ENCODE measurements around the gene MOV10L1. TPM values are rescaled to one million over a fixed set of nuclear protein-coding genes. Genes with fewer than 3 reads are reported as not detected.

MOV10L1 gene
- total RNA-seq, 4 donors from 2014 or later = 0.23 to 0.83 (median 0.40) TPM

DNA sequence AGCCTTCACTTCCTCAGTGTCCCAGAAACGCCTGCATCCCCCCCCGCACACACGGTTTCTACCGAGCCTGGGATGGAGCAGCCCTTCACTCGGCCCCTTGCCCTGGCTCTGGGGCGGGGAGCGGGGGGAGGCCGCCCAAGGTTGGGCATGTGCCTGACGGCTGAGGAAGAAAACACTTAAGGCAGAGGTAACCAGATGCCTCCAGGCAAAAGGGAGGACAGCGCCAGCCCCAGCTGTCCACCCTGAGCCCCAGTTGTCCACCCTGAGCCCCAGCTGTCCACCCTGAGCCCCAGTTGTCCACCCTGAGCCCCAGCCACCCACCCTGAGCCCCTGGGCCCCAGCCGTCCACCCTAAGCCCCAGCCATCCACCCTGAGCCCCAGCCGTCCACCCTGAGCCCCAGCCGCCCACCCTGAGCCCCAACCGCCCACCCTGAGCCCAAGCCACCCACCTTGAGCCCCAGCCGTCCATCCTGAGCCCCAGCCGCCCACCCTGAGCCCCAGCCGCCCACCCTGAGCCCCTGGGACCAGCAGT is 27.9 kb upstream of the MOV10L1 start:
- intact Hi-C loops (cut with DNase I) = no loop called here
- TF ChIP-seq POLR2AphosphoS5 (IDR thresholded peaks at IDR 0.05) (no peak), POLR2A (IDR thresholded peaks at IDR 0.05; ENCODE audit: low read depth) (no peak), EP300 (IDR thresholded peaks at IDR 0.05) (no peak)
- TF ChIP-seq, protein P1, sequence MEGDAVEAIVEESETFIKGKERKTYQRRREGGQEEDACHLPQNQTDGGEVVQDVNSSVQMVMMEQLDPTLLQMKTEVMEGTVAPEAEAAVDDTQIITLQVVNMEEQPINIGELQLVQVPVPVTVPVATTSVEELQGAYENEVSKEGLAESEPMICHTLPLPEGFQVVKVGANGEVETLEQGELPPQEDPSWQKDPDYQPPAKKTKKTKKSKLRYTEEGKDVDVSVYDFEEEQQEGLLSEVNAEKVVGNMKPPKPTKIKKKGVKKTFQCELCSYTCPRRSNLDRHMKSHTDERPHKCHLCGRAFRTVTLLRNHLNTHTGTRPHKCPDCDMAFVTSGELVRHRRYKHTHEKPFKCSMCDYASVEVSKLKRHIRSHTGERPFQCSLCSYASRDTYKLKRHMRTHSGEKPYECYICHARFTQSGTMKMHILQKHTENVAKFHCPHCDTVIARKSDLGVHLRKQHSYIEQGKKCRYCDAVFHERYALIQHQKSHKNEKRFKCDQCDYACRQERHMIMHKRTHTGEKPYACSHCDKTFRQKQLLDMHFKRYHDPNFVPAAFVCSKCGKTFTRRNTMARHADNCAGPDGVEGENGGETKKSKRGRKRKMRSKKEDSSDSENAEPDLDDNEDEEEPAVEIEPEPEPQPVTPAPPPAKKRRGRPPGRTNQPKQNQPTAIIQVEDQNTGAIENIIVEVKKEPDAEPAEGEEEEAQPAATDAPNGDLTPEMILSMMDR (IDR thresholded peaks at IDR 0.05) = no peak
- Histone ChIP-seq H3K36me3 (no peaks in the 10 kb centered on the region), H3K27me3 (peaks cover 0 to 85% (median 19%) of the 10 kb centered on the region in 4 donors), H3K4me1 (peaks cover 13 to 20% (median 14%) of the 10 kb centered on the region in 4 donors), H3K4me3 (no peak overlapping the region), H3K27ac (replicated peaks in 1 of 4) (no peak overlapping the region), H3K9me3 (no peaks in the 10 kb centered on the region)
- DNase-seq (ENCODE audit: extremely low spot score) = no peak
- WGBS = 63% methylated on average over 10 of the region's 17 CpGs

DNA sequence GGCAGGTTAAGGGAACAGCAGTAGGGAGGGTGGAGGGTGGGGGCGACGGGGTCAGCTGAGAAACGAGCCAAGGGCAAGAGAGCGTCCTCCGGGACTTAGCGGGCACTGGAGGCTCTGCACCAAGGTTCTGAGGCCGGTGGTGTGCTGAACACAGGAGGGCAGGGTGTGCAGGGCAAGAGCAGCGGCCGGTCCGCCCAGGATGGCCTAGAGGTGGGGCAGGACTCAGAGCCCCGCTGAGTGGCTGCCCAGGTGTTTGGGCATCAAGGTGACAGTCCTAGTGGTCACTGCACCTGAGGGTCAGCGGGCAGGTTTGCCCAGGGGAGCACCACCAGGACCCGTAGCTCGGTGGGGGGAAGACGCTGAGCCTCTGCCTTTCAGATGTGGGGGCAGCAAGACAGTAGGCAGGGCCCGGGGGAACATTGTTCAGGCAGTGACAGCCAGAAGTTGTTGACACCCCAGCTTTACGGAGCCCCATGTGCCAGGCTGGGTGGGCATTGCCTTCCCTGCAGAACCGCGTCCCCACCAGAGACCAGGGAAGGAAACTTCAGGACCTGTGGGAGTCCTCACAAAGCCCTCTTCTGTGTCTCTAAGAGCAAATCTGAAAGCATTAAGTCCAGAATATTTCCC is 27.2 kb upstream of the MOV10L1 start:
- no peak for DNase-seq (ENCODE audit: extremely low spot score)
- no peak overlapping the region for H3K27ac ChIP-seq (replicated peaks in 1 of 4)
- TF ChIP-seq EP300 (IDR thresholded peaks at IDR 0.05) = no peak
- no peak for TF ChIP-seq POLR2A (IDR thresholded peaks at IDR 0.05; ENCODE audit: low read depth)
- TF ChIP-seq, protein P1 (IDR thresholded peaks at IDR 0.05) = no peak
- 90% methylated on average over 14 of the region's 19 CpGs for WGBS
- H3K9me3 ChIP-seq = no peaks in the 10 kb centered on the region
- H3K4me3 ChIP-seq = no peak overlapping the region
- H3K4me1 ChIP-seq = peaks cover 13 to 20% (median 14%) of the 10 kb centered on the region in 4 donors
- no peaks in the 10 kb centered on the region for H3K36me3 ChIP-seq
- peaks cover 0 to 80% (median 19%) of the 10 kb centered on the region in 4 donors for H3K27me3 ChIP-seq
- intact Hi-C loops (cut with DNase I) = no loop called here

DNA sequence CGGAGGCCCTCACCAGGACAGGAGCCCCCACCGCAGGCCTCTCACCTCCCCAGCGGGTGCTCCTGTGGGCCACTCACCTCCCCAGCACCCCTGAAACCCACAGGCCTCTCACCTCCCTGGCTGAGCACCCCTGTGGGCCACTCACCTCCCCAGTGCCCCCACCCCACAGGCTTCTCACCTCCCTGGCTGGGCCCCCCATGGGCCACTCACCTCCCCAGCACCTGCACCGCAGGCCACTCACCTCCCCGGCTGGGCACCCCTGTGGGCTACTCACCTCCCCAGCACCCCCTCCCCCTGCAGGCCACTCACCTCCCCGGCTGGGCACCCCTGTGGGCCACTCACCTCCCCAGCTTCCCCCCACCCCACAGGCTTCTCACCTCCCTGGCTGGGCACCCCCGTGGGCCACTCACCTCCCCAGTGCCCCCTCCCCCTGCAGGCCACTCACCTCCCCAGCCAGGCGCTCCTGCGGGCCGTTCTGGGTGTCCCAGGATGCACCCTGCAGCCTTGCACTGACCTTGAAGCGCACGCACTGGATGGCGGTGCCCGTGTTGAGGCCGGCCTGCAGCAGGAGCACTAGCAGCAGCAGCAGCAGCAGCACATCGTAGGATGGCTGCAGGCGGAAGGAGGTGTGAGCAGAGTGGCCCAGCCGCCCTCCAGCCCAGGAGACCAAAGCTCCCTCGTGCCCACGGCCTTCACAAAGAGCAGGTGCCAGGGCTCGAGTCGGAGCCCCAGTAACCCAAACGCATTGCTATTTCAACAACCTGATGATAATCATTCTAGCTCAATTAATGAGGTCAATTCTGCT is 26.0 kb upstream of the MOV10L1 start:
- Histone ChIP-seq H3K4me3 (no peak overlapping the region), H3K27me3 (peaks cover 0 to 77% (median 14%) of the 10 kb centered on the region in 4 donors), H3K9me3 (no peaks in the 10 kb centered on the region), H3K27ac (replicated peaks in 1 of 4) (no peak overlapping the region), H3K36me3 (no peaks in the 10 kb centered on the region), H3K4me1 (peaks cover 7 to 9% (median 8%) of the 10 kb centered on the region in 4 donors)
- no peak for DNase-seq (ENCODE audit: extremely low spot score)
- TF ChIP-seq, protein P1 (IDR thresholded peaks at IDR 0.05) = no peak
- TF ChIP-seq POLR2A (IDR thresholded peaks at IDR 0.05; ENCODE audit: low read depth) = no peak
- TF ChIP-seq EP300 (IDR thresholded peaks at IDR 0.05) = no peak
- no peak for TF ChIP-seq POLR2AphosphoS5 (IDR thresholded peaks at IDR 0.05)
- intact Hi-C loops (cut with DNase I) = no loop called here
- 79% methylated on average over 16 of the region's 23 CpGs for WGBS

DNA sequence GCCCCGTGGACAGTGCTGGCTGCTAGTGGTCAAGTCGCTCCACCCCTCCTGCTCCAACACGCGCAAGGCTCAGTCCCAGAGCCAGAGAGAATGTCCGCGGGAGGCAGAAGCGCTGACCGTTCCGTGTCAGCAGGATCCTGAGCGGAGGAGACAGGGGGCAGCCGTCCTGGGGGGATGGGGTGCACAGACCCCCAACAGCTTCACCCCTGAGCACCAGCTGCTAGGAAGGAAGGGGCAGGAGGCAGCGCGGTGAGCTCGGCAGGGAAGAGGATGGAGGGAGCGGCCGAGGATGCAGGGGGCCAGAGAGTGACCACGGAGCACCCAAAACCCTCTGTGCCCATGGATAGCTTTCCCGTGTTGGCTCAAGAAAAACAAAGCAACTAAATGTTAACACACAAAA is 25.4 kb upstream of the MOV10L1 start:
- 73% methylated on average over 17 of the region's 18 CpGs for WGBS
- H3K9me3 ChIP-seq = no peaks in the 10 kb centered on the region

More for the DNA sequence above, 25.4 kb upstream of the MOV10L1 start:
- Histone ChIP-seq H3K4me1 (peaks cover under 1 to 3% (median 2%) of the 10 kb centered on the region in 4 donors), H3K4me3 (no peak overlapping the region), H3K27ac (replicated peaks in 1 of 4) (no peak overlapping the region), H3K27me3 (peaks cover 0 to 70% (median 9%) of the 10 kb centered on the region in 4 donors), H3K36me3 (no peaks in the 10 kb centered on the region)
- intact Hi-C loops (cut with DNase I) = no loop called here
- TF ChIP-seq EP300 (IDR thresholded peaks at IDR 0.05) (no peak), POLR2A (IDR thresholded peaks at IDR 0.05; ENCODE audit: low read depth) (no peak), POLR2AphosphoS5 (IDR thresholded peaks at IDR 0.05) (no peak)
- TF ChIP-seq, protein P1 (IDR thresholded peaks at IDR 0.05) = no peak
- DNase-seq (ENCODE audit: extremely low spot score) = no peak

Measured in esophagus muscularis mucosa (tissue), 4 donors.